ENCODE measurements around the gene MAGI2. TPM values are rescaled to one million over a fixed set of nuclear protein-coding genes. Genes with fewer than 3 reads are reported as not detected.

The MAGI2 gene
- polyA plus RNA-seq, 3 donors = 0.03 to 0.11 TPM; not detected in 1

DNA sequence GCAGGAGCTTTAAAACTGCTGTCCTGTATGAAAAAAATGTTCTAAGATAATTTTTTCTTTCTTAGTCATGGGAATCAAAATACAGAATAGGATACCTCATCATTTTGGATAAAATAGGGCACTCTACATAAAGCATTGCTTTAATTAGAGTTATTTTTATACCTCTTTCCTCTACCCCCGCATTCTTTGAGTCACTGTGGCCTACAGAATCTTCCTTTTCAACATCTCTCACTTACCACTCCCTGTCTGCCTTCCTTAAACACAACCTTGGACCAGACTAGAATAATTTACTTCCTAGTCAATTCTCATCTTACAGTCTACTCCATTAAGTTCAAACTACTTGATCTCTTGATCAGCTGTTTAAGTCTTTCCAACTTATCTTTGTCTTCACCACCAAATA lies 1192.6 kb downstream of the MAGI2 start:
- Mint-ChIP-seq H3K4me1 (no peaks in the 10 kb centered on the region), H3K27me3 (ENCODE audit: low read depth in 3 of 3) (peaks cover 0 to 1% (median 0%) of the 10 kb centered on the region in 3 donors), H3K9me3 (peaks cover 0 to 9% (median 3%) of the 10 kb centered on the region in 7 donors), H3K4me3 (no peak overlapping the region), H3K27ac (no peak overlapping the region), H3K36me3 (no peaks in the 10 kb centered on the region)
- Histone ChIP-seq H3K27me3 (ENCODE audit: control insufficient read depth in 2 of 2, insufficient read depth in 2 of 2, low read length in 2 of 2) (no peaks in the 10 kb centered on the region), H3K27ac (ENCODE audit: low read depth in 1 of 2, low read length in 2 of 2) (no peak overlapping the region), H3K4me3 (replicated peaks in 1 of 3; ENCODE audit: low read depth in 2 of 3, low read length in 3 of 3) (no peak overlapping the region), H3K36me3 (replicated peaks in 1 of 2; ENCODE audit: control insufficient read depth in 1 of 2, insufficient read depth in 2 of 2, low read length in 2 of 2) (no peaks in the 10 kb centered on the region), H4K20me1 (ENCODE audit: insufficient read depth, low read length) (no peaks in the 10 kb centered on the region), H2AFZ (ENCODE audit: insufficient read depth, low read depth, low read length, poor library complexity, severe bottlenecking) (no peak overlapping the region), H3K79me2 (ENCODE audit: insufficient read depth, low read length) (no peaks in the 10 kb centered on the region), H3K9me3 (replicated peaks in 1 of 2; ENCODE audit: control insufficient read depth in 1 of 2, insufficient read depth in 1 of 2, low read length in 2 of 2) (no peaks in the 10 kb centered on the region), H3K4me2 (replicated peaks; ENCODE audit: extremely low read depth, low read length, poor library complexity, severe bottlenecking) (no peak overlapping the region), H3K9ac (ENCODE audit: insufficient read depth, low read length, poor library complexity, severe bottlenecking) (no peak overlapping the region), H3K4me1 (ENCODE audit: control insufficient read depth in 1 of 2, insufficient read depth in 2 of 2, low read length in 2 of 2) (no peaks in the 10 kb centered on the region)
- DNase-seq = no peak
- TF ChIP-seq, protein P1, sequence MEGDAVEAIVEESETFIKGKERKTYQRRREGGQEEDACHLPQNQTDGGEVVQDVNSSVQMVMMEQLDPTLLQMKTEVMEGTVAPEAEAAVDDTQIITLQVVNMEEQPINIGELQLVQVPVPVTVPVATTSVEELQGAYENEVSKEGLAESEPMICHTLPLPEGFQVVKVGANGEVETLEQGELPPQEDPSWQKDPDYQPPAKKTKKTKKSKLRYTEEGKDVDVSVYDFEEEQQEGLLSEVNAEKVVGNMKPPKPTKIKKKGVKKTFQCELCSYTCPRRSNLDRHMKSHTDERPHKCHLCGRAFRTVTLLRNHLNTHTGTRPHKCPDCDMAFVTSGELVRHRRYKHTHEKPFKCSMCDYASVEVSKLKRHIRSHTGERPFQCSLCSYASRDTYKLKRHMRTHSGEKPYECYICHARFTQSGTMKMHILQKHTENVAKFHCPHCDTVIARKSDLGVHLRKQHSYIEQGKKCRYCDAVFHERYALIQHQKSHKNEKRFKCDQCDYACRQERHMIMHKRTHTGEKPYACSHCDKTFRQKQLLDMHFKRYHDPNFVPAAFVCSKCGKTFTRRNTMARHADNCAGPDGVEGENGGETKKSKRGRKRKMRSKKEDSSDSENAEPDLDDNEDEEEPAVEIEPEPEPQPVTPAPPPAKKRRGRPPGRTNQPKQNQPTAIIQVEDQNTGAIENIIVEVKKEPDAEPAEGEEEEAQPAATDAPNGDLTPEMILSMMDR (IDR thresholded peaks at IDR 0.05) = no peak
- intact Hi-C loops (cut with micrococcal nuclease) = no loop called here
- 80% methylated on average over 1 of the region's 1 CpG for WGBS (ENCODE audit: insufficient coverage)

DNA sequence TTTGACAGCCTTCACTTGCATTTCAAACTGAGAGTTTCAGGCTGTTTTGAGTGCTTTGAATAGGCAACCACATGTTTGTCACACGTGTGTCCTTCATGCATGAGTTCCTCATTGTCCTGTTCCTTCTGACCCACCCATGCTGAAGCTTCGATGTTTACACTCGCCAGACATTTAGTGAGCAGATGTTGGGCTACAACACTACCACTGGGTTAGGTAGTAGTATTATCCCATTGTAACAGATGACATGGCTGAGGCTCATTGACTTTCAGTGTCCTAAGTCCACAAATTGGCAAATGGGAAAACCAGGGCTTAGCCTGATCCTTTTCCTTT lies 1198.8 kb downstream of the MAGI2 start:
- Histone ChIP-seq H4K20me1 (ENCODE audit: insufficient read depth, low read length) (no peaks in the 10 kb centered on the region), H2AFZ (ENCODE audit: insufficient read depth, low read depth, low read length, poor library complexity, severe bottlenecking) (no peak overlapping the region), H3K4me3 (replicated peaks in 1 of 3; ENCODE audit: low read depth in 2 of 3, low read length in 3 of 3) (no peak overlapping the region), H3K4me2 (replicated peaks; ENCODE audit: extremely low read depth, low read length, poor library complexity, severe bottlenecking) (no peak overlapping the region), H3K27me3 (ENCODE audit: control insufficient read depth in 2 of 2, insufficient read depth in 2 of 2, low read length in 2 of 2) (no peaks in the 10 kb centered on the region), H3K36me3 (replicated peaks in 1 of 2; ENCODE audit: control insufficient read depth in 1 of 2, insufficient read depth in 2 of 2, low read length in 2 of 2) (no peaks in the 10 kb centered on the region), H3K79me2 (ENCODE audit: insufficient read depth, low read length) (no peaks in the 10 kb centered on the region), H3K9me3 (replicated peaks in 1 of 2; ENCODE audit: control insufficient read depth in 1 of 2, insufficient read depth in 1 of 2, low read length in 2 of 2) (peaks cover 0 to 2% of the 10 kb centered on the region in 2 donors), H3K9ac (ENCODE audit: insufficient read depth, low read length, poor library complexity, severe bottlenecking) (no peak overlapping the region), H3K4me1 (ENCODE audit: control insufficient read depth in 1 of 2, insufficient read depth in 2 of 2, low read length in 2 of 2) (no peaks in the 10 kb centered on the region), H3K27ac (ENCODE audit: low read depth in 1 of 2, low read length in 2 of 2) (no peak overlapping the region)
- peaks cover 0 to 1% (median 0%) of the 10 kb centered on the region in 3 donors for H3K27me3 Mint-ChIP-seq (ENCODE audit: low read depth in 3 of 3)
- DNase-seq = no peak
- H3K9me3 Mint-ChIP-seq = peaks cover 0 to 5% (median 0%) of the 10 kb centered on the region in 7 donors
- intact Hi-C loops (cut with micrococcal nuclease) = no loop called here
- H3K4me3 Mint-ChIP-seq = no peak overlapping the region
- no peak overlapping the region for H3K27ac Mint-ChIP-seq
- H3K4me1 Mint-ChIP-seq = no peaks in the 10 kb centered on the region
- WGBS (ENCODE audit: insufficient coverage) = no CpG with 5 or more reads among the region's 3 CpGs
- TF ChIP-seq, protein P1 (IDR thresholded peaks at IDR 0.05) = no peak
- no peaks in the 10 kb centered on the region for H3K36me3 Mint-ChIP-seq

Measured in CD14-positive monocyte (primary cell).